Esophagus muscularis mucosa (tissue), 4 donors: ENCODE measurements around the gene MTM1. TPM values are rescaled to one million over a fixed set of nuclear protein-coding genes. Genes with fewer than 3 reads are reported as not detected.

Experiments used
- DNase-seq: peaks from one replicate; pipeline ENCODE4 v3.0.0-alpha.2; 2017; ENCODE audit errors: extremely low spot score
- H3K27ac ChIP-seq, 4 donors: fragments of 200-600 bp; sonication (generic); replicated peaks in 1 of 4; 1 replicate in 3 of 4; 2 replicates in 1 of 4; pipeline ENCODE4 v1.5.1; 2016 to 2019; ENCODE audit warnings: mild to moderate bottlenecking in 1 of 4
- H3K27me3 ChIP-seq, 4 donors: fragments of 200-600 bp; sonication (generic); one replicate each; pipeline versions ENCODE4 v1.5.1 to v1.6.0; 2016 to 2019
- H3K36me3 ChIP-seq, 4 donors: fragments of 200-600 bp; sonication (generic); one replicate each; pipeline ENCODE4 v1.5.1; 2016 to 2019
- H3K4me1 ChIP-seq, 4 donors: fragments of 200-600 bp; sonication (generic); one replicate each; pipeline ENCODE4 v1.5.1; 2016 to 2019
- H3K4me3 ChIP-seq, 4 donors: fragments of 200-600 bp; sonication (generic); 1 replicate in 2 of 4; 2 replicates in 2 of 4; pipeline ENCODE4 v1.5.1; 2016 to 2019; ENCODE audit warnings: mild to moderate bottlenecking in 4 of 4, moderate library complexity in 1 of 4
- H3K9me3 ChIP-seq, 4 donors: fragments of 200-600 bp; sonication (generic); 1 replicate in 3 of 4; 2 replicates in 1 of 4; pipeline ENCODE4 v1.5.1; 2016 to 2019
- CTCF ChIP-seq, 3 experiments: fragments of 200-600 bp in 2 of 3; fragments of 450-650 bp in 1 of 3; sonication (generic) in 2 of 3; IDR thresholded peaks; one replicate each; pipeline ENCODE4 v1.5.1; 2017 to 2019; ENCODE audit warnings: antibody characterized with exemption in 3 of 3, mild to moderate bottlenecking in 2 of 3, moderate library complexity in 1 of 3
- EP300 ChIP-seq: sonication (generic); formaldehyde crosslinking; IDR thresholded peaks from one replicate; pipeline ENCODE4 v1.6.1; 2017; ENCODE audit warnings: antibody characterized with exemption
- POLR2A ChIP-seq: fragments of 450-650 bp; IDR thresholded peaks from one replicate; pipeline ENCODE4 v1.6.1; 2017; ENCODE audit warnings: antibody characterized with exemption, moderate library complexity, mild to moderate bottlenecking, low read depth
- POLR2AphosphoS5 ChIP-seq, 2 donors: sonication (generic); formaldehyde crosslinking; IDR thresholded peaks; one replicate each; pipeline ENCODE4 v1.6.1; 2017; ENCODE audit warnings: antibody characterized with exemption in 2 of 2
- WGBS: methylation state at CpG from one replicate; pipeline ENCODE4 v1.1.5; 2018; 5-methylcytosine and 5-hydroxymethylcytosine counted together
- intact Hi-C: fragments of 100-400 bp; cut with DNase I; formaldehyde crosslinking; loops from one replicate; pipeline ENCODE4 v1.15.1; 2023
- total RNA-seq, 4 donors: library from RNA; depleted of rRNA; stranded (reverse); fragments of >200 nt; gene quantifications; one replicate each; pipeline versions ENCODE4 v1.1.0 to v1.2.1, GENCODE V29; 2016

Gene MTM1
- total RNA-seq, 4 donors from 2014 or later = 7.9 to 15.5 (median 11.4) TPM

- WGBS = 81% methylated on average over 4 of the region's 4 CpGs
- intact Hi-C loops = no loop called here
- peak overlapping the region; percentile 46 to 59 (median 48) for H3K4me3 ChIP-seq
- peaks cover 14 to 24% (median 18%) of the 10 kb centered on the region in 4 donors for H3K4me1 ChIP-seq
- no peaks in the 10 kb centered on the region for H3K36me3 ChIP-seq
- TF ChIP-seq CTCF (IDR thresholded peaks at IDR 0.05) (no peak), POLR2A (no peak), POLR2AphosphoS5 (IDR thresholded peaks at IDR 0.05) (no peak), EP300 (no peak)
- H3K27ac ChIP-seq = peak overlapping the region; percentile 71 to 81 (median 76)
- H3K9me3 ChIP-seq = no peaks in the 10 kb centered on the region
- no peaks in the 10 kb centered on the region for H3K27me3 ChIP-seq
- no peak for DNase-seq
These were observed 20.2 kb upstream of the MTM1 start for GRCh38 chrX:150548251-150548650.

- Histone ChIP-seq H3K4me1 (peaks cover 14 to 24% (median 18%) of the 10 kb centered on the region in 4 donors), H3K27me3 (no peaks in the 10 kb centered on the region), H3K27ac (no peak overlapping the region), H3K4me3 (no peak overlapping the region), H3K36me3 (no peaks in the 10 kb centered on the region), H3K9me3 (no peaks in the 10 kb centered on the region)
- TF ChIP-seq POLR2AphosphoS5 (IDR thresholded peaks at IDR 0.05) (no peak), POLR2A (no peak), EP300 (no peak), CTCF (IDR thresholded peaks at IDR 0.05) (no peak)
- DNase-seq = no peak
- 62% methylated on average over 2 of the region's 2 CpGs for WGBS
- intact Hi-C loops = no loop called here
These were observed 19.7 kb upstream of the MTM1 start for GRCh38 chrX:150548684-150549083.

GRCh38 chrX:150551963-150552362 is 16.5 kb upstream of the MTM1 start:
- H3K4me1 ChIP-seq = peaks cover 6 to 17% (median 11%) of the 10 kb centered on the region in 4 donors
- no peaks in the 10 kb centered on the region for H3K9me3 ChIP-seq
- 81% methylated on average over 3 of the region's 3 CpGs for WGBS
- DNase-seq = no peak
- H3K36me3 ChIP-seq = no peaks in the 10 kb centered on the region
- H3K27ac ChIP-seq = no peak overlapping the region
- H3K4me3 ChIP-seq = no peak overlapping the region
- intact Hi-C loops = no loop called here
- no peak for TF ChIP-seq POLR2A
- no peak for TF ChIP-seq EP300
- no peak for TF ChIP-seq POLR2AphosphoS5 (IDR thresholded peaks at IDR 0.05)
- no peak for TF ChIP-seq CTCF (IDR thresholded peaks at IDR 0.05)
- no peaks in the 10 kb centered on the region for H3K27me3 ChIP-seq

GRCh38 chrX:150558424-150558823 is 10.0 kb upstream of the MTM1 start:
- no peaks in the 10 kb centered on the region for H3K9me3 ChIP-seq
- TF ChIP-seq POLR2AphosphoS5 (IDR thresholded peaks at IDR 0.05) (no peak), POLR2A (no peak), EP300 (no peak), CTCF (IDR thresholded peaks at IDR 0.05) (no peak)
- H3K4me1 ChIP-seq = no peaks in the 10 kb centered on the region
- no peak for DNase-seq
- WGBS = 41% methylated on average over 7 of the region's 7 CpGs
- H3K27me3 ChIP-seq = no peaks in the 10 kb centered on the region
- no peak overlapping the region for H3K4me3 ChIP-seq
- no peak overlapping the region for H3K27ac ChIP-seq
- intact Hi-C loops = no loop called here
- no peaks in the 10 kb centered on the region for H3K36me3 ChIP-seq

GRCh38 chrX:150564838-150565237 is 3.6 kb upstream of the MTM1 start:
- H3K4me1 ChIP-seq = peaks cover 0 to 7% (median 6%) of the 10 kb centered on the region in 4 donors
- no peak for TF ChIP-seq CTCF (IDR thresholded peaks at IDR 0.05)
- TF ChIP-seq POLR2AphosphoS5 (IDR thresholded peaks at IDR 0.05) = no peak
- H3K27me3 ChIP-seq = no peaks in the 10 kb centered on the region
- H3K27ac ChIP-seq = no peak overlapping the region
- no peak overlapping the region for H3K4me3 ChIP-seq
- intact Hi-C loops = no loop called here
- WGBS = 53% methylated on average over 3 of the region's 3 CpGs
- no peak for DNase-seq
- H3K36me3 ChIP-seq = no peaks in the 10 kb centered on the region
- H3K9me3 ChIP-seq = no peaks in the 10 kb centered on the region
